ENCODE results near the gene SRP14. TPM values are rescaled to one million over a fixed set of nuclear protein-coding genes. Genes with fewer than 3 reads are reported as not detected.

Gene SRP14
- total RNA-seq, 4 donors from 2014 or later, result 327 to 576 (median 408) TPM

DNA sequence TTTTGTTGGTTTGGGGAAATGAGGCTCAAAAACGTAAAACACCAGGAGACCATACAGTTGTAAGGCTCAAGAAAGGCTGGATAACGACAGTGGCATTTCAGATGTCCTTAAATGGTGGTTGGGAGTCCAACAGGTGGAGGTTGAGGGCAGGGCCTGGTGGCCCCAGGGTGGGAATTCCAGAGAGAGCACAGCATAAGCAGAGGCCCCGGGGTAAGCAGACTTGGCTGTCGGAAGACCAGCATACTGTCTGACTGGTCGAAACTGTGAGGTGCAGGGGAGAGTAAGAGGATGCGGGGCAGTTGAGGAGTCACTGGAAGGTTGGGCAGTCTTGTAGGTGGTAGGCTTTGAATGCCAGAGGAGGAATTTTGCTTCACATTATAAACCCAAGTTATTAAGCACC lies 48.3 kb downstream of the SRP14 start:
- TF ChIP-seq CTCF (IDR thresholded peaks at IDR 0.05) (no peak), POLR2A (IDR thresholded peaks at IDR 0.05) (no peak)
- Histone ChIP-seq H3K4me3 (replicated peaks in 1 of 3) (no peak overlapping the region), H3K27ac (no peak overlapping the region), H3K9me3 (no peaks in the 10 kb centered on the region), H3K27me3 (no peaks in the 10 kb centered on the region), H3K4me1 (no peaks in the 10 kb centered on the region), H3K36me3 (peaks cover 18 to 59% of the 10 kb centered on the region in 2 donors)
- 81 to 86% methylated on average over 6 of the region's 6 CpGs for WGBS, 2 donors
- DNase-seq, result no peak
- intact Hi-C loops (cut with DNase I), result no loop called here

DNA sequence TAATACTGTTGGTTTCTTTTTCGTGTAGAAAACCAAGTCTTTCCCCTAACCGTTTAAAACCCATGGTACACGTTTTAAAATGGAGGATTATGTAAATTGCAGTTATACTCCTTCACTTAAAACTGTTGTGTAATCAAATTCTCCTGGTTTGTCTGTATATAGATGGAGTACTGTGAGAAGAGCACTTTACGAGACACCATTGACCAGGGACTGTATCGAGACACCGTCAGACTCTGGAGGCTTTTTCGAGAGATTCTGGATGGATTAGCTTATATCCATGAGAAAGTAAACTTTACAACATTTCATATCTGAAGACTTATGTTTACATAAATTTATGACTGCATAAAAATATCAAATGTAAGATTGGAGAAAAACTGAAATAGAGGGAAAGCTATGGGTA lies 51.2 kb downstream of the SRP14 start:
- intact Hi-C loops (cut with DNase I), result no loop called here
- no peaks in the 10 kb centered on the region for H3K9me3 ChIP-seq
- H3K27ac ChIP-seq, result no peak overlapping the region
- no peak for TF ChIP-seq POLR2A (IDR thresholded peaks at IDR 0.05)
- no peak for TF ChIP-seq CTCF (IDR thresholded peaks at IDR 0.05)
- peaks cover 7 to 45% of the 10 kb centered on the region in 2 donors for H3K36me3 ChIP-seq
- no peaks in the 10 kb centered on the region for H3K4me1 ChIP-seq
- H3K4me3 ChIP-seq (replicated peaks in 1 of 3), result no peak overlapping the region
- WGBS, 2 donors, result 91 to 95% methylated on average over 7 of the region's 7 CpGs
- H3K27me3 ChIP-seq, result no peaks in the 10 kb centered on the region
- DNase-seq, result no peak

Other genes with a start within 250 kb of the SRP14 start
- 10 to 100 TPM in 1 of 4 donors, 1 to 10 TPM in 3; 4.3 to 15.0 (median 7.9) TPM for gene GPR176, start 118.9 kb downstream of the SRP14 start, total RNA-seq
- 10 to 100 TPM; 50.9 to 71.2 (median 62.2) TPM for gene EIF2AK4, start 105.1 kb downstream of the SRP14 start, total RNA-seq
- gene BMF, start 69.7 kb upstream of the SRP14 start, total RNA-seq, result 10 to 100 TPM; 31.9 to 49.3 (median 37.2) TPM
- 1 to 10 TPM in 2 of 4 donors, under 1 TPM in 2; 0.20 to 3.7 (median 1.4) TPM for gene BUB1B, start 121.9 kb upstream of the SRP14 start, total RNA-seq
- 10 to 100 TPM; 33.9 to 63.4 (median 43.9) TPM for gene PAK6, start 199.9 kb upstream of the SRP14 start, total RNA-seq
- 1 to 10 TPM in 1 of 4 donors, not detected in 3; 2.1 TPM for gene ANKRD63, start 243.9 kb upstream of the SRP14 start, total RNA-seq